H1 (cell line): ENCODE measurements around the gene PTGES2. TPM values are rescaled to one million over a fixed set of nuclear protein-coding genes. Genes with fewer than 3 reads are reported as not detected.

Source experiments
- CTCF ChIA-PET: fragments of 300-600 bp; sonication (Branson Sonifier 250); formaldehyde crosslinking; loops from one replicate; lab custom pipeline; 2021; ENCODE audit not compliant: partially characterized antibody; lab: Charles Lee
- POLR2A ChIA-PET: fragments of 300-600 bp; sonication (Branson Sonifier 250); formaldehyde crosslinking; loops from one replicate; lab custom pipeline; 2021; ENCODE audit warnings: inconsistent platforms; ENCODE audit not compliant: partially characterized antibody; lab: Charles Lee
- DNase-seq, 2 experiments: peaks; one replicate each; pipeline versions ENCODE4 v3.0.0 to v3.0.0-alpha.2; 2010 to 2022; ENCODE audit warnings: low spot score in 2 of 2, low read depth in 1 of 2, mixed read lengths in 1 of 2
- FAIRE-seq: peaks from 2 replicates; lab custom pipeline; 2011; peaks lifted over from hg19 to GRCh38; lab: Jason Lieb, UNC
- H2AFZ ChIP-seq: 2 replicates; pipeline ENCODE4 v1.8.1; 2012; ENCODE audit warnings: low read length, inconsistent platforms
- H2AK5ac ChIP-seq: 2 replicates; pipeline ENCODE4 v1.6.1; 2013; ENCODE audit warnings: low read depth, low read length
- H2BK120ac ChIP-seq: replicated peaks from 2 replicates; pipeline ENCODE3; 2013; ENCODE audit warnings: low read depth, low read length, inconsistent platforms
- H2BK12ac ChIP-seq: 2 replicates; pipeline ENCODE4 v1.6.1; 2013; ENCODE audit warnings: low read depth, low read length
- H2BK15ac ChIP-seq: 2 replicates; pipeline ENCODE4 v1.6.1; 2013; ENCODE audit warnings: low read length
- H2BK20ac ChIP-seq: 2 replicates; pipeline ENCODE4 v1.6.1; 2013; ENCODE audit warnings: low read length
- H2BK5ac ChIP-seq: 2 replicates; pipeline ENCODE4 v1.6.1; 2013; ENCODE audit warnings: low read depth, low read length
- H3K14ac ChIP-seq: 2 replicates; pipeline ENCODE4 v1.6.1; 2013; ENCODE audit warnings: inconsistent platforms; ENCODE audit not compliant: insufficient read length
- H3K18ac ChIP-seq: 2 replicates; pipeline ENCODE4 v1.6.1; 2013; ENCODE audit warnings: low read length; ENCODE audit errors: extremely low read depth
- H3K23ac ChIP-seq: 2 replicates; pipeline ENCODE4 v1.6.1; 2013; ENCODE audit warnings: inconsistent platforms; ENCODE audit not compliant: insufficient read length
- H3K23me2 ChIP-seq: 2 replicates; pipeline ENCODE4 v1.6.1; 2013; ENCODE audit warnings: low read depth, low read length
- H3K27ac ChIP-seq: 2 replicates; pipeline ENCODE4 v1.6.1; 2011; ENCODE audit warnings: low read depth, low read length, inconsistent platforms
- H3K27me3 ChIP-seq, 4 experiments: replicated peaks in 1 of 4; 1 replicate in 1 of 4; 2 replicates in 3 of 4; pipeline versions ENCODE4 v1.6.1 to v1.8.1; 2011 to 2013; ENCODE audit warnings: low read length in 3 of 4, mild to moderate bottlenecking in 3 of 4, inconsistent platforms in 2 of 4, mixed read lengths in 2 of 4, moderate library complexity in 1 of 4; ENCODE audit not compliant: control insufficient read depth in 3 of 4, insufficient read depth in 3 of 4; ENCODE audit errors: extremely low read depth in 1 of 4
- H3K36me3 ChIP-seq, 4 experiments: 2 replicates each; pipeline versions ENCODE4 v1.6.1 to v1.8.1; 2011 to 2013; ENCODE audit warnings: mild to moderate bottlenecking in 4 of 4, low read length in 3 of 4, moderate library complexity in 2 of 4, control low read depth in 1 of 4, inconsistent platforms in 1 of 4; ENCODE audit not compliant: insufficient read depth in 4 of 4, control insufficient read depth in 2 of 4
- H3K4ac ChIP-seq: replicated peaks from 2 replicates; pipeline ENCODE3; 2013; ENCODE audit warnings: low read length, low read depth, mixed read lengths, inconsistent platforms; ENCODE audit not compliant: insufficient read length
- H3K4me1 ChIP-seq, 4 experiments: replicated peaks in 1 of 4; 1 replicate in 1 of 4; 2 replicates in 3 of 4; pipeline versions ENCODE4 v1.6.1 to v1.8.1; 2011 to 2013; ENCODE audit warnings: low read length in 3 of 4, inconsistent platforms in 2 of 4, mixed read lengths in 1 of 4; ENCODE audit not compliant: insufficient read depth in 4 of 4, control insufficient read depth in 3 of 4
- H3K4me2 ChIP-seq, 2 experiments: 2 replicates each; pipeline versions ENCODE4 v1.6.1 to v1.8.1; 2011 to 2013; ENCODE audit warnings: low read depth in 2 of 2, low read length in 2 of 2, control low read depth in 1 of 2, inconsistent platforms in 1 of 2, mild to moderate bottlenecking in 1 of 2; ENCODE audit not compliant: insufficient read depth in 1 of 2
- H3K4me3 ChIP-seq, 4 experiments: fragments of 200-600, 300-600 bp in 1 of 4; sonication (generic), shearing (Covaris generic), sonication (Bioruptor Twin) in 1 of 4; 2 replicates each; pipeline versions ENCODE4 v1.5.1 to v1.8.1; 2011 to 2016; ENCODE audit warnings: low read length in 4 of 4, low read depth in 3 of 4, control low read depth in 2 of 4, inconsistent platforms in 2 of 4, mild to moderate bottlenecking in 2 of 4, mixed read lengths in 1 of 4, moderate library complexity in 1 of 4; ENCODE audit not compliant: insufficient read depth in 2 of 4; ENCODE audit errors: extremely low read depth in 1 of 4
- H3K56ac ChIP-seq: replicated peaks from 2 replicates; pipeline ENCODE3; 2013; ENCODE audit warnings: low read depth, mild to moderate bottlenecking, mixed read lengths, low read length, inconsistent platforms; ENCODE audit not compliant: insufficient read length
- H3K79me1 ChIP-seq: 2 replicates; pipeline ENCODE4 v1.6.1; 2013; ENCODE audit warnings: low read depth, low read length, control low read depth
- H3K79me2 ChIP-seq, 2 experiments: 2 replicates each; pipeline versions ENCODE4 v1.6.1 to v1.8.1; 2012 to 2013; ENCODE audit warnings: low read length in 2 of 2, mild to moderate bottlenecking in 2 of 2, inconsistent platforms in 1 of 2; ENCODE audit not compliant: insufficient read depth in 2 of 2, control insufficient read depth in 1 of 2
- H3K9ac ChIP-seq, 4 experiments: replicated peaks in 1 of 4; 1 replicate in 1 of 4; 2 replicates in 3 of 4; pipeline versions ENCODE4 v1.6.1 to v1.8.1; 2011 to 2013; ENCODE audit warnings: low read depth in 3 of 4, low read length in 3 of 4, control low read depth in 2 of 4, mild to moderate bottlenecking in 2 of 4, moderate library complexity in 2 of 4, inconsistent platforms in 1 of 4; ENCODE audit errors: extremely low read depth in 1 of 4
- H3K9me3 ChIP-seq, 2 experiments: 2 replicates each; pipeline versions ENCODE4 v1.6.1 to v1.8.1; 2012 to 2013; ENCODE audit warnings: mild to moderate bottlenecking in 2 of 2, moderate library complexity in 2 of 2, control low read depth in 1 of 2, inconsistent platforms in 1 of 2, low read depth in 1 of 2, low read length in 1 of 2, mixed read lengths in 1 of 2; ENCODE audit not compliant: insufficient read depth in 2 of 2
- H4K20me1 ChIP-seq, 2 experiments: replicated peaks in 1 of 2; 2 replicates each; pipeline versions ENCODE3 to v1.8.1; 2011 to 2013; ENCODE audit warnings: inconsistent platforms in 2 of 2, low read length in 2 of 2, mild to moderate bottlenecking in 1 of 2; ENCODE audit not compliant: insufficient read depth in 2 of 2, control insufficient read depth in 1 of 2
- H4K5ac ChIP-seq: 2 replicates; pipeline ENCODE4 v1.6.1; 2013; ENCODE audit warnings: low read length, low read depth, mixed read lengths, inconsistent platforms; ENCODE audit not compliant: insufficient read length
- H4K8ac ChIP-seq: 2 replicates; pipeline ENCODE4 v1.8.0; 2013; ENCODE audit warnings: mild to moderate bottlenecking, moderate library complexity, low read length, inconsistent platforms; ENCODE audit not compliant: insufficient read depth; ENCODE audit errors: extremely low read depth
- H4K91ac ChIP-seq: replicated peaks from 2 replicates; pipeline ENCODE3; 2013; ENCODE audit warnings: low read length, mixed read lengths, inconsistent platforms; ENCODE audit not compliant: insufficient read length
- EZH2 ChIP-seq: fragments of 200-600 bp; sonication (generic); IDR thresholded peaks from 2 replicates; pipeline ENCODE4 v1.7.1; 2012; ENCODE audit warnings: low read depth, mild to moderate bottlenecking, moderate library complexity, low read length, inconsistent platforms; ENCODE audit not compliant: severe bottlenecking
- JUND ChIP-seq: IDR thresholded peaks from 2 replicates; pipeline ENCODE4 v1.6.1; 2011; ENCODE audit warnings: mild to moderate bottlenecking, improper control_type of control experiment, low read length
- KDM1A ChIP-seq: fragments of 200-600, 300-600 bp; sonication (generic); IDR thresholded peaks from 2 replicates; pipeline ENCODE4 v1.7.1; 2016; ENCODE audit warnings: mild to moderate bottlenecking, low read length, borderline replicate concordance
- POLR2A ChIP-seq, 2 experiments: IDR thresholded peaks; 1 replicate in 1 of 2; 2 replicates in 1 of 2; pipeline ENCODE4 v1.6.1; 2011; ENCODE audit warnings: low read depth in 2 of 2, low read length in 2 of 2, mild to moderate bottlenecking in 2 of 2; ENCODE audit errors: control extremely low read depth in 1 of 2
- RBBP5 ChIP-seq: IDR thresholded peaks from 2 replicates; pipeline ENCODE4 v1.7.1; 2012; ENCODE audit warnings: low read depth, mild to moderate bottlenecking, inconsistent platforms, low read length, moderate library complexity, borderline replicate concordance
- RNF2 ChIP-seq: fragments of 200-900, 300-1000 bp; sonication (generic); IDR thresholded peaks from 2 replicates; pipeline ENCODE4 v1.7.1; 2016; ENCODE audit warnings: borderline replicate concordance, low read depth, mild to moderate bottlenecking, antibody characterized with exemption, low read length; ENCODE audit not compliant: poor library complexity, severe bottlenecking; ENCODE audit errors: missing control alignments
- RXRA ChIP-seq: IDR thresholded peaks from 2 replicates; pipeline ENCODE4 v1.6.1; 2011; ENCODE audit warnings: low read depth, mild to moderate bottlenecking, low read length, moderate library complexity; ENCODE audit not compliant: insufficient read depth
- TEAD4 ChIP-seq: IDR thresholded peaks from 2 replicates; pipeline ENCODE4 v1.6.1; 2012; ENCODE audit warnings: low read depth, low read length, inconsistent platforms, mixed read lengths
- YY1 ChIP-seq: IDR thresholded peaks from 2 replicates; pipeline ENCODE4 v1.6.1; 2011; ENCODE audit warnings: low read depth, mild to moderate bottlenecking, low read length
- WGBS, 2 experiments: shearing (Covaris generic) in 1 of 2; methylation state at CpG; one replicate each; pipeline versions ENCODE4 v1.1.6 to v1.1.7; 2013 to 2015; ENCODE audit warnings: low lambda C conversion rate in 2 of 2, mixed read lengths in 2 of 2, inconsistent platforms in 1 of 2, low coverage in 1 of 2, missing lambda C conversion rate in 1 of 2; ENCODE audit not compliant: insufficient replicate concordance in 2 of 2, insufficient coverage in 1 of 2, insufficient read length in 1 of 2; ENCODE audit errors: extremely low coverage in 1 of 2, missing lambda C conversion rate in 1 of 2; 5-methylcytosine and 5-hydroxymethylcytosine counted together
- polyA plus RNA-seq, 7 experiments: library from polyadenylated mRNA; depleted of rRNA in 3 of 7; stranded (reverse) in 5 of 7; unstranded in 2 of 7; fragments of >200 nt in 5 of 7; fragments of 200-250 nt in 2 of 7; gene quantifications; 1 replicate in 5 of 7; 2 replicates in 1 of 7; 4 replicates in 1 of 7; pipeline versions ENCODE4 v1.2.1 to v1.2.3, GENCODE V29; 2011 to 2013; ENCODE audit warnings: missing spikeins in 2 of 7, mixed read lengths in 2 of 7
- total RNA-seq: library from RNA; stranded (reverse); fragmentation: NEBNext Ultra II Directional; extraction: Animal tissue kit (Norgen Biotek cat#: 25700); gene quantifications from 2 replicates; pipeline ENCODE4 v1.2.1, GENCODE V29; 2021
- TF ChIP-seq, protein P1 (sequence below): IDR thresholded peaks from 2 replicates; pipeline ENCODE4 v1.6.1; 2011; ENCODE audit warnings: low read length, improper control_type of control experiment

The PTGES2 gene
- total and polyA plus RNA-seq, 2 of the 8 experiments (the other 6 are each of a cell fraction or from before 2014, with no cell fraction given), result 80.7 to 81.2 TPM

- Histone ChIP-seq H3K9ac (no peak overlapping the region), H3K23me2 (no peaks in the 10 kb centered on the region), H3K23ac (no peak overlapping the region), H3K14ac (no peak overlapping the region), H2BK20ac (no peak overlapping the region), H4K91ac (no peak overlapping the region), H3K56ac (no peak overlapping the region), H3K79me2 (no peaks in the 10 kb centered on the region), H4K5ac (no peak overlapping the region), H3K36me3 (no peaks in the 10 kb centered on the region), H2AFZ (no peak overlapping the region), H4K8ac (no peak overlapping the region), H3K27ac (no peak overlapping the region), H2BK120ac (no peak overlapping the region), H3K4me2 (no peak overlapping the region), H3K27me3 (no peaks in the 10 kb centered on the region), H4K20me1 (no peaks in the 10 kb centered on the region), H2BK5ac (no peak overlapping the region), H3K9me3 (no peaks in the 10 kb centered on the region), H3K4me1 (no peaks in the 10 kb centered on the region), H2BK12ac (peak overlapping the region; percentile 43; the same call in 1 of the 2 replicates), H3K18ac (peak overlapping the region; percentile 32; the same call in 1 of the 2 replicates), H3K4ac (no peak overlapping the region), H3K79me1 (no peaks in the 10 kb centered on the region), H3K4me3 (no peak overlapping the region), H2AK5ac (no peak overlapping the region), H2BK15ac (no peak overlapping the region)
- POLR2A ChIA-PET, result interaction anchor here (0.9 to 1.5 kb wide), 4 partner anchors 9 to 37 kb away, joined by 3 to 6 read pairs (median 3); no protein-coding TSS in a partner anchor
- CTCF ChIA-PET, result interaction anchor here (0.8 to 2.3 kb wide), 5 partner anchors 9 to 67 kb away, joined by 3 to 11 read pairs (median 8); partner anchors contain the start of gene DNM1
- DNase-seq (no peak), FAIRE-seq (no peak)
- WGBS, 2 experiments, result 88% methylated on average over 18 of the region's 18 CpGs; no CpG with 5 or more reads in 1 of the 2 experiments
- no peak for TF ChIP-seq RBBP5
- no peak for TF ChIP-seq TEAD4
- TF ChIP-seq, protein P1, sequence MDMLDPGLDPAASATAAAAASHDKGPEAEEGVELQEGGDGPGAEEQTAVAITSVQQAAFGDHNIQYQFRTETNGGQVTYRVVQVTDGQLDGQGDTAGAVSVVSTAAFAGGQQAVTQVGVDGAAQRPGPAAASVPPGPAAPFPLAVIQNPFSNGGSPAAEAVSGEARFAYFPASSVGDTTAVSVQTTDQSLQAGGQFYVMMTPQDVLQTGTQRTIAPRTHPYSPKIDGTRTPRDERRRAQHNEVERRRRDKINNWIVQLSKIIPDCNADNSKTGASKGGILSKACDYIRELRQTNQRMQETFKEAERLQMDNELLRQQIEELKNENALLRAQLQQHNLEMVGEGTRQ, result no peak
- TF ChIP-seq KDM1A, result no peak
- no peak for TF ChIP-seq RXRA
- TF ChIP-seq JUND, result no peak
- TF ChIP-seq YY1, result no peak
- TF ChIP-seq POLR2A (IDR thresholded peaks at IDR 0.05; ENCODE audit: control extremely low read depth in 1 of 2, low read depth in 2 of 2, low read length in 2 of 2), result no peak
- no peak for TF ChIP-seq RNF2
- TF ChIP-seq EZH2, result no peak
Observed at GRCh38 chr9:128136816-128137793, 9.6 kb upstream of the PTGES2 start.
